ENCODE data around the gene ZNF443. TPM values are rescaled to one million over a fixed set of nuclear protein-coding genes. Genes with fewer than 3 reads are reported as not detected.
"Not testable (repeated sequence)": the region's sequence is repeated elsewhere in the genome, so short reads cannot be mapped to it uniquely, and the experiment has no call there.

Gene ZNF443
- total RNA-seq, 1 donor from 2014 or later, result 5.7 TPM

- Mint-ChIP-seq H3K27ac (no peak overlapping the region), H3K4me3 (no peak overlapping the region), H3K27me3 (no peaks in the 10 kb centered on the region), H3K36me3 (ENCODE audit: low read depth) (peaks cover 4% of the 10 kb centered on the region), H3K9me3 (peaks cover 30% of the 10 kb centered on the region), H3K4me1 (no peaks in the 10 kb centered on the region)
- intact Hi-C loops (cut with micrococcal nuclease), result no loop called here
- no peak for DNase-seq
Measured at GRCh38 chr19:12453495-12453894, 12.7 kb upstream of the ZNF443 start.

DNA sequence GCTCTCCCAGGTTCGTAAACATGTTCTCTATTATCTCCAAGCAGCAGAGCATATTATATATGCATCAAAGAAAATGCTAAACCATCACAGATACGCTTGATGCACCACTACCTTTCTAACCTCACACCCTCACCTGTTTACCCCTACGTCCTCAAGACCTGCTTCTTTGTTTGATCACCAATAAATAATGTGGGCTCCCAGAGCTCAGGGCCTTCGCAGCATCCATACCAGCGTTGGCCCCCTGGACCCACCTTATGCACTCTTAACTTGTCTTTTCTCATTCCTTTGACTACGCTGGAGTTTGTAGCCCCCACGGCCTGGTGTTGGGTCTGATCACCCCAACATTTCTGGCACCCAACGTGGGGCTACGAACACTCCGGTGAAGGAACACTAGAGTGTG is 10.0 kb upstream of the ZNF443 start:
- Mint-ChIP-seq H3K27me3 (no peaks in the 10 kb centered on the region), H3K9me3 (peaks cover 22% of the 10 kb centered on the region), H3K36me3 (ENCODE audit: low read depth) (peaks cover 2% of the 10 kb centered on the region), H3K4me3 (no peak overlapping the region), H3K27ac (no peak overlapping the region), H3K4me1 (no peaks in the 10 kb centered on the region)
- intact Hi-C loops (cut with micrococcal nuclease), result no loop called here
- DNase-seq, result no peak

GRCh38 chr19:12448808-12449207 is 8.0 kb upstream of the ZNF443 start:
- no peak for DNase-seq
- Mint-ChIP-seq H3K27ac (no peak overlapping the region), H3K27me3 (no peaks in the 10 kb centered on the region), H3K4me1 (no peaks in the 10 kb centered on the region), H3K9me3 (peaks cover 24% of the 10 kb centered on the region), H3K4me3 (no peak overlapping the region), H3K36me3 (ENCODE audit: low read depth) (peaks cover 2% of the 10 kb centered on the region)
- intact Hi-C loops (cut with micrococcal nuclease), result no loop called here

- Mint-ChIP-seq H3K4me1 (peaks cover 11% of the 10 kb centered on the region), H3K27ac (peak overlapping the region; percentile 80), H3K9me3 (peaks cover 14% of the 10 kb centered on the region), H3K36me3 (ENCODE audit: low read depth) (peaks cover 24% of the 10 kb centered on the region), H3K4me3 (peak overlapping the region; percentile 98)
- peak; percentile 79 for DNase-seq
- intact Hi-C loops (cut with micrococcal nuclease), result loop anchor here (2.0 to 5.0 kb wide), 4 partner anchors 39 to 518 kb away; partner anchors contain the start of genes ZNF44, ZNF563 and ZNF799
- H3K27me3 Mint-ChIP-seq, result not testable (repeated sequence)
Measured at GRCh38 chr19:12439686-12440540, 908 bp downstream of the ZNF443 start.

- H3K27me3 Mint-ChIP-seq; H3K4me1 Mint-ChIP-seq; H3K4me3 Mint-ChIP-seq; DNase-seq; intact Hi-C loops (cut with micrococcal nuclease); H3K27ac Mint-ChIP-seq: not testable (repeated sequence)
- Mint-ChIP-seq H3K36me3 (ENCODE audit: low read depth) (peaks cover 63% of the 10 kb centered on the region), H3K9me3 (peaks cover 28% of the 10 kb centered on the region)
Measured at GRCh38 chr19:12430726-12431299, 10.0 kb downstream of the ZNF443 start.

- no peak overlapping the region for H3K27ac Mint-ChIP-seq
- intact Hi-C loops (cut with micrococcal nuclease), result no loop called here
- no peaks in the 10 kb centered on the region for H3K4me1 Mint-ChIP-seq
- no peak for DNase-seq
- H3K9me3 Mint-ChIP-seq, result peaks cover 10% of the 10 kb centered on the region
- H3K4me3 Mint-ChIP-seq, result no peak overlapping the region
- H3K27me3 Mint-ChIP-seq, result no peaks in the 10 kb centered on the region
- H3K36me3 Mint-ChIP-seq (ENCODE audit: low read depth), result peaks cover 47% of the 10 kb centered on the region
Measured at GRCh38 chr19:12425888-12426274, 14.9 kb downstream of the ZNF443 start.

DNA sequence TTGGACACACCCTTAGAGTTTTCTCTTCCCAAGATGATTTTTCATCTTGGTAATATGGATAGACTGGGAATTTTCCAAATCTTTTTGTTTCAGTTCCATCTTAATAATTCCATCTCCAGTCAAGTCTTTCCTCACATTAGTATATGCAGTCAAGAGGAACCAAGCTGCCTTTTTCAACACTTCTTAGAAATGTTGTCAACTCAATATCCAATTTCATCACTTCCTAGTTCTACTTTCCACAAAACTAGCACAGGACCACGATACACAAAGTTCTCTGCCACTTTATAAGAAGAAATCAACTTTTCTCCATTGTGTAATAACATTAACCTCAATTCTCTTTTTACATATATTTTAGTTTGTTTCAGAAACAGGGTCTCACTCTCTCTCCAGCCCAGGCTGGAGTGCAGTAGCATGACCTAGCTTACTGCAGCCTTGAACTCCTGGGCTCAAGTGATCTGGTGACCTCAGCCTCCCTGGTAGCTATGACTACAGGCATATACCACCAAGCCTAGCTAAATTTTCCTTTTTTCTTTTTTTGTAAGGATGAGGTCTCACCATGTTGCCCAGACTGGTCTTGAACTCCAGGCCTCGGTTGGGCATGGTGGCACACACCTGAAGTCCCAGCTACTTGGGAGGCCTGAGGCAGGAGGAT is 15.5 kb downstream of the ZNF443 start:
- no peak overlapping the region for H3K4me3 Mint-ChIP-seq
- no peak for DNase-seq
- no peak overlapping the region for H3K27ac Mint-ChIP-seq
- intact Hi-C loops (cut with micrococcal nuclease), result no loop called here
- H3K36me3 Mint-ChIP-seq (ENCODE audit: low read depth), result peaks cover 45% of the 10 kb centered on the region
- peaks cover 4% of the 10 kb centered on the region for H3K9me3 Mint-ChIP-seq
- no peaks in the 10 kb centered on the region for H3K27me3 Mint-ChIP-seq
- no peaks in the 10 kb centered on the region for H3K4me1 Mint-ChIP-seq

DNA sequence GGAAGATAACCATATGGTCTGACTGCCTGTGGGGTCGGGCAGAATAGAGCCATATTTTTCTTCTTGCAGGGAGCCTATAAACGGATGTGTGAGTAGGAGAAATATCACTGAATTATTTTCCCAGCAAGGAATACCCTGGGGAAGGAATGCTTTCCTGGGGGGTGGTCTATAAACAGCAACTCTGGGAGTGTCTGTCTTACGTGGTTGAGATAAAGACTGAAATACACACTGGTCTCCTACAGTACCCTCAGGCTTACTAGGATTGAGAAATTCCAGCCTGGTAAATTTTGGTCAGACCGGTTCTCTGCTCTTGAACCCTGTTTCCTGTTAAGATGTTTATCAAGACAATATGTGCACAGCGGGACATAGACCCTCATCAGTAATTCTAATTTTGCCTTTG is 23.5 kb downstream of the ZNF443 start:
- H3K27me3 Mint-ChIP-seq; H3K27ac Mint-ChIP-seq; intact Hi-C loops (cut with micrococcal nuclease); H3K4me1 Mint-ChIP-seq; H3K4me3 Mint-ChIP-seq; DNase-seq: not testable (repeated sequence)
- peaks cover 25% of the 10 kb centered on the region for H3K9me3 Mint-ChIP-seq
- peaks cover 22% of the 10 kb centered on the region for H3K36me3 Mint-ChIP-seq (ENCODE audit: low read depth)

DNA sequence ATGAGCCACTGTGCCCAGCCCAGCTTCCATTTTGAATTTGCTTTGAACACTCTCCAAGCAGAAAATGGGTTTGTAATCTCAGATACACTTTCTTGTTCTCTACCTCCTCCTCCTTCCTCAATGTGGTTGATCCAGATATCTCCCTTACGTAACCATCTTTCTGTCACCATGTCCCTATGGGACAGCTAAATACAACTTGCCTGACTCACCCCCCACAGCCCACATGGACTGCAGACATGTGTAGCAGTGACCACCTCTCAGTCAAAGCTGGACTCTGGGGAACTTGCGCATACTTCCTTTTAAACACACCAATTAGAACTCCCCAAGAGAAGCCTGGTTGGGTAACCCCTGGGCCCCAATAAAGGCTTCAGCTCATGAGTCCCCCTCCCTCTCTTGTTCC is 28.9 kb downstream of the ZNF443 start:
- no peak overlapping the region for H3K4me3 Mint-ChIP-seq
- no peaks in the 10 kb centered on the region for H3K4me1 Mint-ChIP-seq
- no peaks in the 10 kb centered on the region for H3K27me3 Mint-ChIP-seq
- peaks cover 6% of the 10 kb centered on the region for H3K36me3 Mint-ChIP-seq (ENCODE audit: low read depth)
- H3K27ac Mint-ChIP-seq, result no peak overlapping the region
- intact Hi-C loops (cut with micrococcal nuclease), result no loop called here
- no peak for DNase-seq
- peaks cover 31% of the 10 kb centered on the region for H3K9me3 Mint-ChIP-seq

DNA sequence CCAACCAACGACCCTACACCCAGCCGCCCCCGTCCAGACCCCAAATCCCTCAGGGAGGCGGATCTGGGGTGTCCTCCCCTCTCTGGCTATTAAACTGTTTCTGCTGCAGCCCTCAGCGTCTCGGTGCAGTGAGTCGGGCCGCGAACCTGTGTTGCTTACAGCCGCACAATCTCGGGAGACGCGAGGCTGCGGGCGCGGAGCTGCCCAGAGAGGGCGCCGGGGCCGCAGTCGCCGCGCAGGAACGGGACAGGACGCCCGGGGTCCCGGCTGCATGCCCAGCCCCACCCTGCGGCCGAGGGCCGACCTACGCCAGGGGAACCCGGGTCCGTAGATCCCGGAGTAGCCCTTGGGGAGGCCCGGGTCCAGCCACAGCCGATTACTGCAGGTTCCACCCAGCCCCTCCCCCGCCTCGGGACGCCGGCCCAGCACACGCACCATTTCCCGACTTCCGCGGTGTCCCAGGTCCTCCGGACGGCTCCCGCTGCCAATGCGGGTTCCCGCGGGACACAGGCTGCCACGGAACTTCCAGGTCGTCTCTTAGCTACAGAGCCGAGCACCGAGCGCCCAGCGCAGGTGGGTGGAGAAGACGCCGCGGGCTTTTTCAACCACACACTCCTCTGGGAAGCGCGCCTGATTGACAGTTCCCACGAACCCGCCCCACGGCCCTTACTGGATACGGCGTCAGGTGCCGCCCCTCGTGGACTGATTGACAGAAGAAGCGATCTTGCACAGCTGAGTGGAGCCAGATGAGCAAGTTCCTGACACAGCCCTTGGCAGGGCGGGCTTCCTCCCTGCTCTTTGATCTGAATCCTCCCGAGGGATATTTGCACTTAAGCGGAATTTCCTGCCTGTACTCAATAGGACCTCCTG is 40.0 kb downstream of the ZNF443 start, which contains the start of gene ZNF799:
Gene ZNF799 (minus strand): TSS at position 639 of the 870 bp plus-strand sequence. CDS start 201 bp downstream, at position 438.
- intact Hi-C loops (cut with micrococcal nuclease), result loop anchor here (1.0 to 5.0 kb wide), 5 partner anchors 40 to 106 kb away; partner anchors contain the start of genes ZNF44, ZNF443, ZNF563 and ZNF709
- Mint-ChIP-seq H3K4me3 (peak within 1 kb of the TSS; percentile 93), H3K36me3 (ENCODE audit: low read depth) (peaks cover 17% of the 10 kb centered on the region), H3K27ac (peak within 1 kb of the TSS; percentile 83), H3K9me3 (peaks cover 20% of the 10 kb centered on the region), H3K4me1 (peaks cover 14% of the 10 kb centered on the region), H3K27me3 (no peaks in the 10 kb centered on the region)
- DNase-seq, result peak; percentile 95

DNA sequence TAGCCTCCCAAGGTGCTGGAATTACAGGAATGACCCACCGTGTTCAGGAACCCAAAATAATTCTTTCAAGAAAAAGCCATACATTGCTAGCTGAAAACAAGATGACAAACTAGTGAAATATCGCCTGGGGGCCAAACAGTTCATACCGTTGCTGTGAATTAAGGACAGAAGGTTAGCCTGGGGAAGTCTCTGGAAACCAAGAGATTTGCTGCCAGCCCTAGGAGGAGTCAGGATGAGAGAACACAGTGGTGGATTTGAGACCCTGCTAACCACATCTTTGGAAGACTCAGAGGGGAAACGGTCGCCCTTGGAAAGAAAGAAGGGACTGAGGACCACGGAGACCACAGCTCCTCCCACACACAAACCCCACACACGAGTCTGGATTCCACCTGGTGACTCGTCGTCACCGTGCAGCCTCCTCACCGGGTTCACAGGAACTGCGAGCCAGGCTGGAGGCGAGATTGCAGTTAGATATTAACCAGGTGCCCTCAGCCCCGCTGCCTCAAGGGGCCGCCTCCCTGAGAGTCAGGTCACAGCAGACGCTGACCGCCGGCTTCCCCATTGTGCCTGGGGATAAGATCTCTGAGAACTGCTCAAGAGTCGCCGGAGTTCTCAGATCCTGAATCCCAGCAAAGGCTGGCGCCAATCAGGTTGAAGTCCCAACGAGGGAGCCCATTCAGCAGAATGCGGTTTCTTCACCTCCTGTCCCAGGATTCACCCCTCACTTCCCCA is 40.8 kb downstream of the ZNF443 start:
- peak overlapping the region; percentile 93 for H3K4me3 Mint-ChIP-seq
- H3K4me1 Mint-ChIP-seq, result peaks cover 14% of the 10 kb centered on the region
- peak; percentile 64 for DNase-seq
- H3K9me3 Mint-ChIP-seq, result peaks cover 16% of the 10 kb centered on the region
- intact Hi-C loops (cut with micrococcal nuclease), result loop anchor here (2.0 to 5.0 kb wide), 4 partner anchors 41 to 105 kb away; partner anchors contain the start of genes ZNF44, ZNF443 and ZNF709
- H3K36me3 Mint-ChIP-seq (ENCODE audit: low read depth), result peaks cover 21% of the 10 kb centered on the region
- not testable (repeated sequence) for H3K27me3 Mint-ChIP-seq
- peak overlapping the region; percentile 32 for H3K27ac Mint-ChIP-seq

GRCh38 chr19:12391148-12391547 is 49.7 kb downstream of the ZNF443 start:
- Mint-ChIP-seq H3K9me3 (peaks cover 14% of the 10 kb centered on the region), H3K36me3 (ENCODE audit: low read depth) (peaks cover 55% of the 10 kb centered on the region)
- intact Hi-C loops (cut with micrococcal nuclease); DNase-seq; H3K4me3 Mint-ChIP-seq; H3K27me3 Mint-ChIP-seq; H3K27ac Mint-ChIP-seq; H3K4me1 Mint-ChIP-seq: not testable (repeated sequence)

DNA sequence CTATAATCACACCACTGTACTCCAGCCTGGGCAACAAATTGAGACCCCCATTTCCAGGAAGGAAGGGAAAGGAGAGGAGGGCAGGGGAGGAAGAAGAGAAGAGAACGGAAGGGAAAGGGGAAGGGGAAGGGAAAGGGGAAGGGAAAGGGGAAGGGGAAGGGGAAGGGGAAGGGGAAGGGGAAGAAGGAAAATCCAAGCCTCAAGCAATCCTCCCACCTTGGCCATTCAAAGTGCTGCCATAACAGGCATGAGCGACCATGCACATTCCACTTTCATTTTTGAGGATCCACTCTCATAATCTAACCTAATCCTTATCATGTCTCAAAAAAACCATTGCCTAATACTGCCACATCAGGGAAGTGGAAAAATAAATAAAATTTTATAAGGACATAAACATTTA is 54.5 kb downstream of the ZNF443 start:
- Mint-ChIP-seq H3K36me3 (ENCODE audit: low read depth) (peaks cover 33% of the 10 kb centered on the region), H3K9me3 (peaks cover 14% of the 10 kb centered on the region)
- H3K4me1 Mint-ChIP-seq; H3K27ac Mint-ChIP-seq; H3K27me3 Mint-ChIP-seq; H3K4me3 Mint-ChIP-seq; intact Hi-C loops (cut with micrococcal nuclease); DNase-seq: not testable (repeated sequence)
